Gastrocnemius medialis (tissue), 4 donors: ENCODE results near the gene BRIP1.

ENCODE experiments used
- POLR2A ChIP-seq, 2 donors: fragments of 450-650 bp; IDR thresholded peaks; one replicate each; pipeline ENCODE4 v1.6.1; 2017; ENCODE audit warnings: antibody characterized with exemption in 2 of 2, mild to moderate bottlenecking in 2 of 2, moderate library complexity in 2 of 2
- TF ChIP-seq, protein P1 (sequence below), 5 experiments: fragments of 450-650 bp in 3 of 5; fragments of 200-600 bp in 2 of 5; sonication (generic) in 2 of 5; IDR thresholded peaks in 4 of 5; conservative IDR thresholded peaks in 1 of 5; 1 replicate in 4 of 5; 2 replicates in 1 of 5; pipeline ENCODE4 v1.5.1; 2016 to 2019; ENCODE audit warnings: antibody characterized with exemption in 5 of 5, mild to moderate bottlenecking in 3 of 5, moderate library complexity in 3 of 5

DNA sequence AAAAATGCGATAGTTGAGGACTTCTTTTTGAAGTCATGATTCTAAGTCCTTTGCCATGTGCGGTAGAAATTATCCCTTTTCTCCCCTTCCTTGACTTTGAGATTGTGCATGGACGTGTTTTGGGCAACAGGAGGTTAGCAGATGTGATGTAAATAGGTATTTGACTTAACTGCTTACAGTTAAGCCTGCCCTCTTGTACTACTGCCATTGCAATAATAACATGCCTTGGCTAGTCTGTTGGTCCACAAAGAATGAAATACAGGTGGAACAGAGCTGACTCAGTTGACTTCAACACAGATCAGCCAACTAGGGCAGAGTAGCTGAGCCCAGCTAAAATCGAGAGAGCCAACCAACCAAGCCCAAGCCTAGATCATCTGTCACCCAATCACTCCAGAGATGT is 125.5 kb downstream of the BRIP1 start:
- TF ChIP-seq, protein P1, sequence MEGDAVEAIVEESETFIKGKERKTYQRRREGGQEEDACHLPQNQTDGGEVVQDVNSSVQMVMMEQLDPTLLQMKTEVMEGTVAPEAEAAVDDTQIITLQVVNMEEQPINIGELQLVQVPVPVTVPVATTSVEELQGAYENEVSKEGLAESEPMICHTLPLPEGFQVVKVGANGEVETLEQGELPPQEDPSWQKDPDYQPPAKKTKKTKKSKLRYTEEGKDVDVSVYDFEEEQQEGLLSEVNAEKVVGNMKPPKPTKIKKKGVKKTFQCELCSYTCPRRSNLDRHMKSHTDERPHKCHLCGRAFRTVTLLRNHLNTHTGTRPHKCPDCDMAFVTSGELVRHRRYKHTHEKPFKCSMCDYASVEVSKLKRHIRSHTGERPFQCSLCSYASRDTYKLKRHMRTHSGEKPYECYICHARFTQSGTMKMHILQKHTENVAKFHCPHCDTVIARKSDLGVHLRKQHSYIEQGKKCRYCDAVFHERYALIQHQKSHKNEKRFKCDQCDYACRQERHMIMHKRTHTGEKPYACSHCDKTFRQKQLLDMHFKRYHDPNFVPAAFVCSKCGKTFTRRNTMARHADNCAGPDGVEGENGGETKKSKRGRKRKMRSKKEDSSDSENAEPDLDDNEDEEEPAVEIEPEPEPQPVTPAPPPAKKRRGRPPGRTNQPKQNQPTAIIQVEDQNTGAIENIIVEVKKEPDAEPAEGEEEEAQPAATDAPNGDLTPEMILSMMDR (IDR thresholded peaks at IDR 0.05 in 4 of 5, conservative IDR thresholded peaks at IDR 0.05 in 1 of 5): no peak
- TF ChIP-seq POLR2A (IDR thresholded peaks at IDR 0.05): no peak
